GM21528 (cell line): ENCODE results near the gene HMG20A.

Experiments
- ATAC-seq: cut with Tn5 transposase; IDR thresholded peaks from one replicate; pipeline ENCODE4 v1.9.1; 2021; ENCODE audit warnings: mild to moderate bottlenecking, moderate library complexity; ENCODE audit not compliant: unreplicated experiment, low FRiP score

The HMG20A gene

DNA sequence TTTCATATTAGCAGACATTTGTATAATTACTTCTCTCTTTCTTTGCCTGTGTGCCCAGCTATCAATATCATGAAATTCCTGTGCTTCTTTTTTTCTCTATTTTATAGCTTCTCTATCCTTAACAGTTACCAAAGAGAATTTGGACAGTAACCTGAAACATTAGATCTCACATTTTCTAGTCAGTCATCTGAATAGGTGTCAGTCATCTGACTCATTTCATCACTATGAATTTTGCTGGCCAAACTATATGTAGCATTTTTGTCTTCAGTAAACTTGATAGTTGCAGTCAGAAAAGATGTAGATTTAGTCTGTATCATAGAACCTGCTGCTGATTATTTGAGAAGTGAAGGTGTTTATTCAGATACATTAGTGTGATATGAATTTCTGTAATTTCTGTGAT is 52.6 kb downstream of the HMG20A start:
- ATAC-seq, result no peak

DNA sequence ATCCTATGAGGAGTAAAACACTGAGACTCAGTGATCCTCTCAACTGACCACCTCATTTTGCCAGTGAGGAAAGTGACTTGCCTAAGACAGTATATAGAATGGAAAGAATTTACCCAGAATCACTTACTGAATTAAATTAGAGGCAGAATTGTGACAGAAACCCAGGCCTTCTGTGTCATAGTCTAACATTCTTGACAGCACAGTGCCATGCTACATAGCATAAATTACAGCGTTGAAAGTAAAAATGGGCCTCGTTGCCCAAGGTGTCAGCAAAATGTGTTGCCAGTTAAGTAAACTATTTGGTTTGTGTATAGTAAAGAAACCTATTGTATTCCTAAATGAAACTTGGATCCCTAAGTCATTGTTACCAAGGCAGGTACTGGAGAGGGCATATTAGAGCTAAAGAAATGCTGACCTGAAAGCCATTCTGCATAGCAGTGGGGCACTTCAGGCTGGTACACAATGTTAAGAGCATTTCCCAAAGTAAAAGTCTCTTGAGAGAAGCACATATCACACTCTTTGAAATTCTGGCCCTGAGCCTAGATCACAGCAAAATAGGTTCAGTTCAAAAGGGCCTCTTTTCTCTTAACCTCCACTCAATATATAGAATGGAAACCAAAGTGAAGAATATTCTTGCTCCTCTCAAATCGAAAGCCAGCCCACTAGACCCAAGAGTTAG is 53.8 kb downstream of the HMG20A start:
- ATAC-seq, result no peak

DNA sequence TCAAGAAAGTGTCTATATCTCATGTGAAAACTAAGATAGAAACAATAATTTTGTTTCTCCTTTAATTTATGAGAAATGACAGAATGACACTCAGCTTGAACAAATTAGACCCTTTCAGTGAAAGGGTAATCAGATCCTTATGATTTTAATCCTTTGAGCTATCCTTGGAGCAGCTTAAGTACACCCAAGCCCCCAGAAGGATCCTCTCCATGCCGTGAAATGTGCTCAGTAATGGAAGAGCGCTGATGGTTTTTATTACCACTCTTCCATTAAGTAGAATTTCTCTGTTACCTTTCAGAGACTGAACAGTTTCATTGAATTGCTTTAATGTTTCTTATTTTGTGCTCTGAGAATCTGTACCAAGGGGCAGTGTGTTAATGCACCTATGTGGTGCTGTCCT is 54.3 kb downstream of the HMG20A start:
- no peak for ATAC-seq

DNA sequence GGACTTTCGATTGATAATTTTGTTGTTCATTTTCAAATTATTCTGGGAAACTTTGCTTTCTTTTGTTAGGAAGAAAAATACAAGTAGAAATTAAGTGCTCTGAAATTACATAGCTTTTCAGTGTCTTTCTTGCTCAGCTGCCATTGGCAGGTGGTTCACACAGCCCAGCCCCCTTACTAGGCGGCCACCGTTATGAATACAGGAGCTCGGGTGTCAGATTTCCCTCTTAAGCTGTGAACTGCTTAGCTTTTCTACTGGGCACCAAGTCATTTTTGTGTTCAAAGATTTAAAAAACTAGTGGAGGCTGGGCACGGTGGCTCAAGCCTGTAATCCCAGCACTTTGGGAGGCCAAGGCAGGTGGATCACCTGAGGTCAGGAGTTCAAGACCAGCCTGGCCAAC is 55.2 kb downstream of the HMG20A start:
- no peak for ATAC-seq

- ATAC-seq, result no peak
These were observed 56.3 kb downstream of the HMG20A start for GRCh38 chr15:77476995-77477394.

DNA sequence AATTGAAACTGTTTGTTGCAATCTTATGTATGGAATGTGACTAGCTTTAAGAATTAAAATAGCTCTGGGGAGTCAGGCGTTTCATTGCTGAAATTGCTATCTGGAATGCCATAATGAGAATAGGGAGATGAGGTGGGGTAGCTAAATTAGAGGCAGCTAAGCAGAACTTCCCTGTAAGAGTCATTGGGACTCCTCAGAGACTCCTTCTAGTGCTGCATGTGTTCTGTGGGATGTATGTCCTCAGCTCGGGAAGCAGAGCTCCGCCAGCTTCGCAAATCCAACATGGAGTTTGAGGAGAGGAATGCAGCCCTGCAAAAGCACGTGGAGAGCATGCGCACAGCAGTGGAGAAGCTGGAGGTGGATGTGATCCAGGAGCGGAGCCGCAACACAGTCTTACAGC is 57.4 kb downstream of the HMG20A start:
- no peak for ATAC-seq

DNA sequence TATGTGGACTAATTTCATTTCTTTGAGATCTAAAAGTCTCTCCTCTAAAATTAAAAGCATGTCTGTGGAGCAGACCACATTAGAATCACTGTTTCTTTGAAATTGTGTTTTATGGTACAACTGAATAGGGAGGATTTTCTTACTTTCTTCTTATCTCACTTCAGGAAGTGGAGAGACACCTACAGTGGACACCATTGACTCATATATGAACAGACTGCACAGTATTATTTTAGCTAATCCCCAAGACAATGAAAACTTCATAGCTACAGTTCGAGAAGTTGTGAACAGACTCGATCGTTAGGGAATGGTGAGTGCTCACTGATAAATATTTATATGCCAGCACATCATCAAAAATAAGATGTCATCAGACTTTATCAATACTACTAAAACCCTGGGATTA is 58.3 kb downstream of the HMG20A start:
- no peak for ATAC-seq

GRCh38 chr15:77480859-77481633 is 60.4 kb downstream of the HMG20A start:
- no peak for ATAC-seq

GRCh38 chr15:77481670-77482069 is 61.0 kb downstream of the HMG20A start:
- ATAC-seq, result no peak

DNA sequence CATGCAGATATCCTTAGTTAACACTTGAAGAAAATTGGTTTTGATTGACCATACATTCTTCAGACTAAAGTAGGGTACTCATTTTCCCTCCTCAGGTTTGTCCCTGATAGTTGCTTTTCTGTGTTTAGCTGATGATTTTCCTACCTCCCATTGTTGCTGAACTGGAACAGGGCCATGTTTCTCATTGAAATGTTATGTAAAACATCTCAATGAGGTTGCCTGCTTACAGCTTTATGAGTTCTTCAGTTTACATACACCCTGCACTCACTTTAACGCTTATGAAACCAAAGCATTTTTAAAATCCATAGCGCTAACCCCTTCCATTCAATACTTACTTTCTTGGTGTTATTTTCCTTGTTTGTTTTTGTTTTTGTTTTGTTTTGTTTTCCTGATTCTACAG is 61.9 kb downstream of the HMG20A start:
- ATAC-seq, result no peak

DNA sequence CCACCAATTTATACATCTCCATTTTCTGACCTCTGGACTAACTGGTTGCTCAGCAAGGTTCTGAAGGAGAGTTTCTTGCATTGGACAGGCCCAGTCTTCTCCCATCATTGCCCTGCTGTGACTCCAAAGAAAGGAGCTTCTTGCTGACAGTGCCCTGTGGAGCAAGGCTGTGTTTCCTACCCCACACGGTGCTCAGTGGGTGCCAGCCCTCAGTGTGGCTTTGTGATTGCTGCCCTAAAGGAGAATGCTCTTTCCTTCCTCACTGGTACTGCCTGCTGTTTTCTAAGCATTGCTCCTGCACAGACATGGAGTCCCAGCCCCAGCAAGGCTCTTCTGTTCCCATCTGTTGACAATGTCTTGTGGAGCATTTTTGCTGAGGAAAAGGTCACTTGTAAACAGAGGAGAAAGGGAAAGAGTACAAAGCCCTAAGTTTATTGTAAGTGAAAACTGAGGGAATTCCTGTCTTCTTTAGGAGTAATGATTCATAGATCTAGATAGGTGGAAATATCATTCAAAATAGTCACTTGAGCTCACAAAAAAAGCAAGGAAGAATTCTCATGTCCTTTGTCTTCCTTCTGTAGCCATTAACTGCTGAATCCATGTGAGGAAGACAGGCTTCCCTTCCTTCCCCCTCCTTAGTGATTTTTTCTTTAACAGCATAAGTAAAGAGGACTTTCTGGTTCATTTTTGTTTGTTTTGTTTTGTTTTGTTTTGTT is 62.9 kb downstream of the HMG20A start:
- no peak for ATAC-seq

DNA sequence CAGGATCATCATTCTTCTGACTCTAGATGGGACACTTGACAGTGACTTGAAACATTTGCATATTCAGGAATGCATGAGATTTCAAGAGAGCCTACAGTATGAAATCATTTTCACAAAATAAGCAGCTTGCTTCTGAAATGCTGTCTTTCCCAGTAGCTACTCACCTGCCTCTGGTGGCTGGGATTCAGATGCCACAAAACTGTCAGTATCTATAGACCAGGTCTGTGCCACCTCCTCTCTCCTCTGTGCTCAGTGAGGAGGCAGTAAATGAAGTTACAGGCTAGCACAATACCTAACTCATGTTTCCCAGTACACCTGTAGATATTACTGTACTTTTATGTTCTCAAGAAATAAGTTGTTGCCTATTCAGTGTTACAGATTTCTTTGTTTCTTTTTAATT is 64.3 kb downstream of the HMG20A start:
- ATAC-seq, result no peak

DNA sequence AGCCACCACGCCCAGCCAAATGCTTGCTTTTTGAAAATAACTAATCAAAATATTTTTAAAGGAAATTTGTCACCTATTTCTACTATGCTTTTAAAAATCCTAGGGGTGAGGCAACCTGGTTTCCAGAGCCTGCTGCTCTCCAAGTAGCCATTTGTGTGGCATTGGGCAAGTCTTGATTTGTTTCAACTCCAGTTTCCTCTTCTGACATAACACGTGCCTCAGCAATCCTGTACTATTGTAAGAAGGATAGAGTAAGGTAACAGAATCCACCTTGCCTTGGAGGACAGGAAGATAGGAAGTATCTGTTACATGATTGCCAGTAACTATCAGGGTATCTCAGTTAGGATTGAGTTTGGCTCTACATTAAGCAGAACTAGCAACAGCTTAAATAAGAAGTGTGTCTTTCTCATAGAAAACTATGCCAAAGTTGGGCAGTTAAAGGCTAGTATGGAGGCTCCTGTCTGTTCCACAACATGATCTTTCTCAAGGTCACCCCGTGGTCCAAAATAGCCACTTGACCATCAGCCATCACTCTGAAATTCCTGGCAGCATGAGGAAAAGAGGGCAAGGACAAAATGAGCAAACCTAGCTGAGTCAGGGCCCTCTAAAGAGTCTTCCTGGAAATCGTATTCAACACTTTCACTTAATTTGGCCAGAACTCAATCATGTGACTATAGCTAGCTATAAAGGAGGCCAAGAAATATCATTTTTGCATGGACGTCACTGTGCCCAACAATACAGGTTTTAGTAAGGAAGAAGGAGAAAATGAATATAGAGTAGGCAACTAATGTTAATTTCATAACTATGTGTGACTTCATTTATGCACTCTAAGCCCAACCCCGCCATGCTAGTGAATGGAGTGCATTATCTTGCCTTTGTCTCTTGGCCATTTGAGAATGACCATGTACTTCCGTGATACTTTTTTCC is 66.1 kb downstream of the HMG20A start:
- no peak for ATAC-seq

DNA sequence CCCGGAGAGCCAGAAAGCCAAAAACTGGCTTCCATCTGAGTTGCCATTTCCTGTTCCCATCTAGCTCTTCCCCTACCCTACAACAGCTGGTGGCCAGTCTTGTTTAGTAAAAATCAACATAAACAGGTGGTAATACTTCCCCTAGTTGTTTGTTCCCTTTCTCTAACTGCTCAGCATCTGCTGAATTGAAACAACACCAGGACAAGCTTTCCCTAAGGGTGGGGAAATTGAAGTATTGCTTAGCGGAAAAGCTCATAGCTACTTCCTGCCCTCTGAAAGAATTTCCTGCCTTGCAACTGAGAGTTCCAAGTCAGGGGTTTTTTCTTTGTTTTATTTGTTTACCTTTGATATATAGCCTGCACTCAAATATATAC is 66.8 kb downstream of the HMG20A start:
- no peak for ATAC-seq

GRCh38 chr15:77487888-77488287 is 67.2 kb downstream of the HMG20A start:
- ATAC-seq, result no peak

DNA sequence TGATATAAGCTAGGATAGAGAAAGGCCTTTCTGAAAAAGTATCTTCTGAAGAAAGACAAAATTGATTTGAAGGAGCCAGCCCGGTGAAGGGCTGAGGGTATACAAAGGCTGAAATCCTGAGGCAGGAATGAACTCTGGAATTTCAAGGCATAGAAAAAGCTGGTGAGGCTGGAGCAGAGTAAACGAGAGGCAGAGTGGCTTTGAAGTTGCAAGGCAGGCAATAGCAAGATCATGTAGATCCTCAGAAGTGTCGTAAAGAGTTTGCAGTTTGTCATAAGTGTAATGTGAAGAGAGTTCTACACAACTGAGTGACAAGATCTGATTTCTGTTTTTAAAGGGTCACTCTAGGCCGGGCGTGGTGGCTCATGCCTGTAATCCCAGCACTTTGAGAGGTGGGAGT is 69.0 kb downstream of the HMG20A start:
- ATAC-seq, result no peak

- ATAC-seq, result no peak
These were observed 72.7 kb downstream of the HMG20A start for GRCh38 chr15:77493324-77493907.

GRCh38 chr15:77494073-77494867 is 73.6 kb downstream of the HMG20A start:
- ATAC-seq, result no peak

DNA sequence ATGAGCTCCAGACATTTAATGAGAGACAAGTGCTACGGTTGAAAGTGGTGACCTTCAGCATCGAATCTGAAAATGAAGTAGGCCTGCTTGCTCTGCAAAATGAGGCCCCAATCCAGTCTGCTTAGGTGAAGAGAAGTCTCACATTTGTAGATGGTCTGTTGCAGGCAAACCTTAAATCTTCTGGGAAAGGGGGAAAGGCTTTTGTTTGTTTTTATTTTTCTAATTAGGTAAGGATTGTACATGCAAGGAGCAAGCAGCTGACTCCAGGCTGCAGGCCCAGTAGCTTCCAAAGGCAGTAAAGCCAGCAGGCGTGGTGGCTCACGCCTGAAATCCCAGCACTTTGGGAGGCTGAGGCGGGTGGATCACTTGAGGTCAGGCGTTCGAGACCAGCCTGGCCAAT is 74.3 kb downstream of the HMG20A start:
- ATAC-seq, result no peak
